HEK293 (cell line): ENCODE measurements around the gene MYH1.

Experiments used
- CTCF ChIP-seq: fragments of 450-650 bp; formaldehyde crosslinking; IDR thresholded peaks from 2 replicates; pipeline ENCODE4 v1.5.1; 2016; ENCODE audit warnings: missing biosample characterization, missing genetic modification characterization
- SP2 ChIP-seq: fragments of 450-650 bp; formaldehyde crosslinking; IDR thresholded peaks from 2 replicates; pipeline ENCODE4 v1.5.1; 2016; ENCODE audit warnings: missing biosample characterization, missing genetic modification characterization
- ZNF510 ChIP-seq: fragments of 450-650 bp; formaldehyde crosslinking; IDR thresholded peaks from 2 replicates; pipeline ENCODE4 v1.5.1; 2018; ENCODE audit warnings: mild to moderate bottlenecking, missing genetic modification characterization, missing biosample characterization; ENCODE audit not compliant: insufficient replicate concordance
- ZNF670 ChIP-seq: fragments of 450-650 bp; formaldehyde crosslinking; IDR thresholded peaks from 2 replicates; pipeline ENCODE4 v1.5.1; 2016; ENCODE audit warnings: missing biosample characterization, missing genetic modification characterization, low read depth

- TF ChIP-seq ZNF670 (tag by site-specific recombination) (no peak), CTCF (tag by site-specific recombination) (no peak), SP2 (tag by site-specific recombination) (no peak), ZNF510 (tag by site-specific recombination) (no peak)
Observed at GRCh38 chr17:10474536-10474935, 43.8 kb downstream of the MYH1 start.
